GM20000 (cell line): ENCODE data around the gene ENPP6.

Experiments
- DNase-seq: peaks from one replicate; pipeline ENCODE4 v3.0.0; 2012; ENCODE audit warnings: low spot score
- TF ChIP-seq, protein P1 (sequence below): IDR thresholded peaks from 2 replicates; pipeline ENCODE4 v1.5.1; 2012; ENCODE audit warnings: mild to moderate bottlenecking, control low read depth; ENCODE audit errors: extremely low read depth, missing control alignments

The ENPP6 gene

GRCh38 chr4:184235526-184235925 is 17.9 kb upstream of the ENPP6 start:
- TF ChIP-seq, protein P1, sequence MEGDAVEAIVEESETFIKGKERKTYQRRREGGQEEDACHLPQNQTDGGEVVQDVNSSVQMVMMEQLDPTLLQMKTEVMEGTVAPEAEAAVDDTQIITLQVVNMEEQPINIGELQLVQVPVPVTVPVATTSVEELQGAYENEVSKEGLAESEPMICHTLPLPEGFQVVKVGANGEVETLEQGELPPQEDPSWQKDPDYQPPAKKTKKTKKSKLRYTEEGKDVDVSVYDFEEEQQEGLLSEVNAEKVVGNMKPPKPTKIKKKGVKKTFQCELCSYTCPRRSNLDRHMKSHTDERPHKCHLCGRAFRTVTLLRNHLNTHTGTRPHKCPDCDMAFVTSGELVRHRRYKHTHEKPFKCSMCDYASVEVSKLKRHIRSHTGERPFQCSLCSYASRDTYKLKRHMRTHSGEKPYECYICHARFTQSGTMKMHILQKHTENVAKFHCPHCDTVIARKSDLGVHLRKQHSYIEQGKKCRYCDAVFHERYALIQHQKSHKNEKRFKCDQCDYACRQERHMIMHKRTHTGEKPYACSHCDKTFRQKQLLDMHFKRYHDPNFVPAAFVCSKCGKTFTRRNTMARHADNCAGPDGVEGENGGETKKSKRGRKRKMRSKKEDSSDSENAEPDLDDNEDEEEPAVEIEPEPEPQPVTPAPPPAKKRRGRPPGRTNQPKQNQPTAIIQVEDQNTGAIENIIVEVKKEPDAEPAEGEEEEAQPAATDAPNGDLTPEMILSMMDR = no peak

DNA sequence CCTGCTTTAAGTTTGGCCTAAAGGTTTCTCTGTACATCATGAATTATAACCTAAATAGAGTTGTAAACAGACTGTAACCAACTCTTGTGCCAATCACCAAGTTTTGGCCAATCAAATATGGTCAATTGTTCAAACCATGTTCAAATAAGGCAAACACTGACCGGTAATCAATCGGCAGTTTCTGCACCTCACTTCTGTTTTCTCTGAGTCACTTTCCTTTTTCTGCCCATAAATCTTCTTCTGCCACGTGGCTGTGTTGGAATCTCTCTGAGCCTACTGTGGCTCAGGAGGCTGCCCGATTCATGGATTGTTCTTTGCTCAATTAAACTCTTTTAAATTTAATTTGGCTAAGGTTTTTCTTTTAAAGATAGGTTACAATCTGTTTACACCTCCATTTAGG is 16.5 kb upstream of the ENPP6 start:
- TF ChIP-seq, protein P1 = no peak
- DNase-seq = no peak

More at GRCh38 chr4:184235526-184235925, 17.9 kb upstream of the ENPP6 start:
- DNase-seq = no peak

DNA sequence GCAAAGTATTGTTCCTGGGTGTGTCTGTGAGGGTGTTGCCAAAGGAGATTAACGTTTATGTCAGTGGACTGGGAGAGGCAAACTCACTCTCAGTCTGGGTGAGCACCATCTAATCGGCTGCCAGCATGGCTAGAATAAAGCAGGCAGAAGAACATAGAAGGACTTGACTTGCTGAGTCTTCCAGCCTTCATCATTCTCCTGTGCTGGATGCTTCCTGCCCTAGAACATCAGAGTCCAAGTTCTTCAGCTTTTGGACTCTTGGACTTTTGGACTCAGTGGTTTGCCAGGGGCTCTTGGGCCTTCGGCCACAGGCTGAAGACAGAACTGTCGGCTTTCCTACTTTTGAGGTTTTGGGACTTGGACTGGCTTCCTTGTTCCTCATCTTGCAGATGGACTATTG is 15.3 kb upstream of the ENPP6 start:
- TF ChIP-seq, protein P1 = no peak
- no peak for DNase-seq

- TF ChIP-seq, protein P1 = no peak
Measured at GRCh38 chr4:184232202-184232601, 14.5 kb upstream of the ENPP6 start.

DNA sequence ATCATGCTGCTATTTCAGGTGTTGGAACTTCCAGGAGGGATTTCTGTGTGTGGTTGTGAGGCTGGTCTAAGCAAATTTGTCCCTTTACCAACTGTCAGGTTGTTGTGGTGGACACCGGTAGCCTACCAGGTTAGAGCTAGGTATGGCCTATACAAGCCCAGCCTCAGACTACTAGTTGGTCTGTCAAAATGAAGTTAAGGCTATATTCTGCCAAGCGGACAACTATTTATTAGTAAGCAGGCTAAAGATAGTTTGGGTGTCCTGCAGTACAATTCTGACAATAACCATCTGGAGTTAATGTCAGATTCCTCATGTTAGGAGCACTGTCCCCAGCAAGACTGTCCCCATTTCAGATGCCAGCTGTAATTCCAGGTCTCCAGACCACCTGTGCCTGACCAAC is 13.9 kb upstream of the ENPP6 start:
- TF ChIP-seq, protein P1 = no peak
- no peak for DNase-seq

More at GRCh38 chr4:184232202-184232601, 14.5 kb upstream of the ENPP6 start:
- DNase-seq = no peak

DNA sequence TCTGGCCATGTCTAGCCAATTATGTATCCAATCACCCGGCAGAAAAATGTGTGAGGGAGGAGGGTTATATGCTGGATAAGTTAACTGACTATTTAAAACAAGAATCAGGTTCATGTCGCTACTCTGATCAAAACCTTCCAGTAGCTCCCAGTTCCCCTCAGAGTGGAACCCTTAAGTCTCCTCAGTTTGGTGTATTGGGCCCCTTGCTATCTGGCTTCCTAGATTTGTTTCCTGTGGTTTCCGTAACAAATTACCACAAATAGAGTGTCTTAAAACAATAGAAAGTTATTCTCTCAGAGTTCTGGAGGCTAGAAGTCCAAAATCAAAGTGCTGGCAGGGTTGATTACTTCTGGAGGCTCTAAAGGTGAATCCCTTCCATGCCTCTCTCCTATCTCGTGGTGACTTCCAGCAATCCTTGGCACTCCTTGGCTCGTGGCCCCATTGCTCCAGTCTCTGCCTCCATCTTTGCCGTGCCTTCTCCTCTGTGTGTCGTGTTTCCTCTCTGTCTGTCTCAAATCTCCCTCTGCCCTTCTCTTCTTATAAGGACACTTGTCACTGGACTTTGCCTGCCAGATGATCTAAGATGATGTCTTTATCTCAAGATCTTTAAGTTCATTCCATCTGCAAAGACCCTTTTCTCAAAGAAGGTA is 10.5 kb upstream of the ENPP6 start:
- TF ChIP-seq, protein P1 = no peak
- no peak for DNase-seq

DNA sequence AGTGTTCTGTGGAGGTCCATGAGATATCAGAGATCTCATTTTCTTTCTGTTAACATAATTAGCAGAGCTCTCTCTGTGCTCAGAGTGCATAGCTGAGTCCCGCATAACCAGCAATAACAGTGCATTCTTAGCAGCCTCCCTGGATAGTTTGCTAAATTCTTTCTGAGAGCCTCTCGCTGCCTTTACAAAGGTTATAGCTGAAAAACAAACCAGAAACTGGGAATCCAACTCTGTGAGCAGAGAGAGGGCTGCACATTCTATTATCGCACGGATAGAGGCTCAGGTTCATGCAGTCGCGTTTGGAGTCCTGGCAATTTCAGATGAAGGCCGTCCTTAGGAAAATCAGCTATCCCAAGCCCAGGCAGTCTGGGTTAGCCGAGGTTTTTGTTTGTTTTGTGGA is 1.2 kb downstream of the ENPP6 start:
- TF ChIP-seq, protein P1 = no peak
- no peak for DNase-seq
